K562 (cell line): ENCODE measurements around the gene IQGAP3. TPM values are rescaled to one million over a fixed set of nuclear protein-coding genes. Genes with fewer than 3 reads are reported as not detected.

Experiments used
- ARID1B ChIP-seq: fragments of 450-650 bp; IDR thresholded peaks from 2 replicates; pipeline ENCODE4 v1.6.1; 2016; ENCODE audit warnings: antibody characterized with exemption, mild to moderate bottlenecking, inconsistent platforms
- BMI1 ChIP-seq: fragments of 150-350 bp; IDR thresholded peaks from 2 replicates; pipeline ENCODE4 v1.6.1; 2014; ENCODE audit warnings: low read length
- CBX2 ChIP-seq: fragments of 200-600 bp; sonication (generic); IDR thresholded peaks from one replicate; pipeline ENCODE4 v1.6.1; 2012; ENCODE audit warnings: mild to moderate bottlenecking, low read length, inconsistent platforms; ENCODE audit not compliant: insufficient read depth, poor library complexity, severe bottlenecking
- HMBOX1 ChIP-seq: sonication (generic); IDR thresholded peaks from 2 replicates; pipeline ENCODE4 v1.6.1; 2016
- HMGXB4 ChIP-seq: sonication (generic); formaldehyde crosslinking; IDR thresholded peaks from 2 replicates; pipeline ENCODE4 v1.8.1; 2023; ENCODE audit warnings: mild to moderate bottlenecking, missing genetic modification reagents
- NR2C2 ChIP-seq, 2 experiments: fragments of 200-800 bp in 1 of 2; sonication (Bioruptor generic) in 1 of 2; sonication (generic) in 1 of 2; formaldehyde crosslinking in 1 of 2; IDR thresholded peaks; 2 replicates each; pipeline versions ENCODE4 v1.6.1 to v1.8.0; 2016 to 2022; ENCODE audit warnings: mild to moderate bottlenecking in 1 of 2, missing compliant biosample characterization in 1 of 2, missing genetic modification characterization in 1 of 2, missing genetic modification reagents in 1 of 2
- SIN3B ChIP-seq: fragments of 450-650 bp; IDR thresholded peaks from 2 replicates; pipeline ENCODE4 v1.6.1; 2017; ENCODE audit warnings: low read depth, mild to moderate bottlenecking, moderate library complexity
- TAF1 ChIP-seq: IDR thresholded peaks from 2 replicates; pipeline ENCODE4 v1.6.1; 2011; ENCODE audit warnings: mild to moderate bottlenecking, low read length, moderate library complexity; ENCODE audit not compliant: insufficient read depth, control insufficient read depth, severe bottlenecking; ENCODE audit errors: extremely low read depth
- U2AF1 ChIP-seq: fragments of 200-400 bp; formaldehyde crosslinking; optimal IDR thresholded peaks from 2 replicates; pipeline ENCODE3; 2017; ENCODE audit warnings: mild to moderate bottlenecking, low read depth, low read length, moderate library complexity
- ZBTB8A ChIP-seq: fragments of 450-650 bp; IDR thresholded peaks from 2 replicates; pipeline ENCODE4 v1.6.1; 2018; ENCODE audit warnings: mild to moderate bottlenecking, moderate library complexity; ENCODE audit not compliant: partially characterized antibody
- ZNF165 ChIP-seq: fragments of 250-450 bp; sonication (Bioruptor Pico); IDR thresholded peaks from 2 replicates; pipeline ENCODE4 v1.4.0; 2020; ENCODE audit warnings: borderline replicate concordance
- ZNF592 ChIP-seq: fragments of 450-650 bp; IDR thresholded peaks from 2 replicates; pipeline ENCODE4 v1.6.1; 2017; ENCODE audit warnings: antibody characterized with exemption, mild to moderate bottlenecking
- polyA plus RNA-seq, 8 experiments: library from polyadenylated mRNA; depleted of rRNA in 4 of 8; stranded (reverse) in 5 of 8; unstranded in 3 of 8; fragments of >200 nt; fragmentation: Nextera tagmentation in 2 of 8; fragmentation: Illumina TruSeq in 1 of 8; extraction: Ambion mirVana in 2 of 8; extraction: Trizol in 1 of 8; gene quantifications; 2 replicates each; pipeline versions ENCODE4 v1.2.1 to v1.2.3, GENCODE V29; 2011 to 2014; ENCODE audit warnings: inconsistent platforms in 1 of 8, missing spikeins in 1 of 8
- total RNA-seq, 7 experiments: library from RNA; depleted of rRNA in 6 of 7; stranded (reverse); fragments of >200 nt in 6 of 7; fragmentation: Illumina TruSeq in 2 of 7; extraction: Trizol in 2 of 7; gene quantifications; 2 replicates each; pipeline versions ENCODE4 v1.2.1 to v1.2.3, GENCODE V29; 2011 to 2021; ENCODE audit warnings: low replicate concordance in 1 of 7
- TF ChIP-seq, protein P1 (sequence below): sonication (generic); formaldehyde crosslinking; IDR thresholded peaks from 2 replicates; pipeline ENCODE4 v1.8.0; 2022; ENCODE audit warnings: mild to moderate bottlenecking, missing genetic modification reagents
- TF ChIP-seq, protein P2 (sequence below): sonication (generic); formaldehyde crosslinking; IDR thresholded peaks from 2 replicates; pipeline ENCODE4 v1.8.1; 2022; ENCODE audit warnings: missing genetic modification reagents
- TF ChIP-seq, protein P3 (sequence below), 2 experiments: IDR thresholded peaks; 2 replicates each; pipeline ENCODE4 v1.6.1; 2011; ENCODE audit warnings: borderline replicate concordance in 1 of 2, control low read depth in 1 of 2, low read depth in 1 of 2, low read length in 1 of 2, mild to moderate bottlenecking in 1 of 2, mixed read lengths in 1 of 2, moderate library complexity in 1 of 2; ENCODE audit not compliant: insufficient read depth in 1 of 2, insufficient read length in 1 of 2, poor library complexity in 1 of 2, severe bottlenecking in 1 of 2; ENCODE audit errors: extremely low read depth in 1 of 2

Gene IQGAP3
- total and polyA plus RNA-seq, 9 of the 15 experiments (the other 6 are each of a cell fraction or from before 2014, with no cell fraction given): 1.4 to 16.6 (median 11.9) TPM

GRCh38 chr1:156492591-156493080, 79.7 kb downstream of the IQGAP3 start (continued):
- TF ChIP-seq, protein P1, sequence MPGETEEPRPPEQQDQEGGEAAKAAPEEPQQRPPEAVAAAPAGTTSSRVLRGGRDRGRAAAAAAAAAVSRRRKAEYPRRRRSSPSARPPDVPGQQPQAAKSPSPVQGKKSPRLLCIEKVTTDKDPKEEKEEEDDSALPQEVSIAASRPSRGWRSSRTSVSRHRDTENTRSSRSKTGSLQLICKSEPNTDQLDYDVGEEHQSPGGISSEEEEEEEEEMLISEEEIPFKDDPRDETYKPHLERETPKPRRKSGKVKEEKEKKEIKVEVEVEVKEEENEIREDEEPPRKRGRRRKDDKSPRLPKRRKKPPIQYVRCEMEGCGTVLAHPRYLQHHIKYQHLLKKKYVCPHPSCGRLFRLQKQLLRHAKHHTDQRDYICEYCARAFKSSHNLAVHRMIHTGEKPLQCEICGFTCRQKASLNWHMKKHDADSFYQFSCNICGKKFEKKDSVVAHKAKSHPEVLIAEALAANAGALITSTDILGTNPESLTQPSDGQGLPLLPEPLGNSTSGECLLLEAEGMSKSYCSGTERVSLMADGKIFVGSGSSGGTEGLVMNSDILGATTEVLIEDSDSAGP (CRISPR knock-in tag): no peak
- TF ChIP-seq ZNF592 (0 out of 2 replicates have a peak, but pooled peaks have one; percentile 14), ARID1B (0 out of 2 replicates have a peak, but pooled peaks have one; percentile 20), ZNF165 (no peak), TAF1 (no peak), ZBTB8A (no peak), HMBOX1 (peak; percentile 14; the same call in 1 of the 2 replicates), HMGXB4 (CRISPR knock-in tag) (no peak), BMI1 (no peak), U2AF1 (no peak), NR2C2 (CRISPR knock-in tag; IDR thresholded peaks at IDR 0.05) (no peak), NR2C2 (tag; IDR thresholded peaks at IDR 0.05) (0 out of 2 replicates have a peak, but pooled peaks have one; percentile 19), SIN3B (no peak), CBX2 (no peak)
- TF ChIP-seq, protein P2, sequence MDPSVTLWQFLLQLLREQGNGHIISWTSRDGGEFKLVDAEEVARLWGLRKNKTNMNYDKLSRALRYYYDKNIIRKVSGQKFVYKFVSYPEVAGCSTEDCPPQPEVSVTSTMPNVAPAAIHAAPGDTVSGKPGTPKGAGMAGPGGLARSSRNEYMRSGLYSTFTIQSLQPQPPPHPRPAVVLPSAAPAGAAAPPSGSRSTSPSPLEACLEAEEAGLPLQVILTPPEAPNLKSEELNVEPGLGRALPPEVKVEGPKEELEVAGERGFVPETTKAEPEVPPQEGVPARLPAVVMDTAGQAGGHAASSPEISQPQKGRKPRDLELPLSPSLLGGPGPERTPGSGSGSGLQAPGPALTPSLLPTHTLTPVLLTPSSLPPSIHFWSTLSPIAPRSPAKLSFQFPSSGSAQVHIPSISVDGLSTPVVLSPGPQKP (CRISPR knock-in tag): no peak
- TF ChIP-seq, protein P3, sequence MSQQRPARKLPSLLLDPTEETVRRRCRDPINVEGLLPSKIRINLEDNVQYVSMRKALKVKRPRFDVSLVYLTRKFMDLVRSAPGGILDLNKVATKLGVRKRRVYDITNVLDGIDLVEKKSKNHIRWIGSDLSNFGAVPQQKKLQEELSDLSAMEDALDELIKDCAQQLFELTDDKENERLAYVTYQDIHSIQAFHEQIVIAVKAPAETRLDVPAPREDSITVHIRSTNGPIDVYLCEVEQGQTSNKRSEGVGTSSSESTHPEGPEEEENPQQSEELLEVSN (IDR thresholded peaks at IDR 0.05; ENCODE audit: borderline replicate concordance in 1 of 2, extremely low read depth in 1 of 2, insufficient read depth in 1 of 2, insufficient read length in 1 of 2, low read depth in 1 of 2, low read length in 1 of 2, poor library complexity in 1 of 2, severe bottlenecking in 1 of 2): no peak
